GM21381 (cell line): ENCODE data around the gene CDC34.

Source experiments
- ATAC-seq: cut with Tn5 transposase; IDR thresholded peaks from one replicate; pipeline ENCODE4 v1.9.1; 2021; ENCODE audit warnings: mild to moderate bottlenecking, moderate library complexity; ENCODE audit not compliant: unreplicated experiment

Gene CDC34

GRCh38 chr19:585551-586110 lies 54.1 kb downstream of the CDC34 start:
- no peak for ATAC-seq

GRCh38 chr19:588093-588740 lies 56.7 kb downstream of the CDC34 start:
- ATAC-seq: no peak

- ATAC-seq: no peak
Observed at GRCh38 chr19:588741-589692, 57.5 kb downstream of the CDC34 start.

GRCh38 chr19:589693-590395 lies 58.3 kb downstream of the CDC34 start, which contains the start of gene HCN2:
HCN2 (plus strand) TSS chr19:589881; CDS start chr19:589946, 65 bp downstream.
- ATAC-seq: no peak

GRCh38 chr19:590396-590745 lies 58.8 kb downstream of the CDC34 start:
- no peak for ATAC-seq

- no peak for ATAC-seq
Observed at GRCh38 chr19:590750-591098, 59.2 kb downstream of the CDC34 start.

GRCh38 chr19:591099-591958 lies 59.8 kb downstream of the CDC34 start:
- no peak for ATAC-seq
